Trophoblast cell (in vitro differentiated cells and primary cell): ENCODE data around the gene MDM2.

Source experiments
- DNase-seq, 2 donors: peaks; one replicate each; pipeline ENCODE4 v3.0.0-alpha.2; 2016
- H2AFZ ChIP-seq: 2 replicates; pipeline ENCODE4 v1.6.1; 2013; ENCODE audit warnings: low read length, moderate library complexity, mild to moderate bottlenecking; ENCODE audit not compliant: insufficient read depth, poor library complexity
- H2AK5ac ChIP-seq: 2 replicates; pipeline ENCODE4 v1.6.1; 2013; ENCODE audit warnings: mild to moderate bottlenecking, low read length
- H2BK120ac ChIP-seq: 2 replicates; pipeline ENCODE4 v1.6.1; 2013; ENCODE audit warnings: low read length, mild to moderate bottlenecking, moderate library complexity; ENCODE audit not compliant: insufficient read depth, poor library complexity
- H2BK12ac ChIP-seq: 2 replicates; pipeline ENCODE4 v1.6.1; 2013; ENCODE audit warnings: mild to moderate bottlenecking, low read length, moderate library complexity
- H2BK5ac ChIP-seq: 2 replicates; pipeline ENCODE4 v1.6.1; 2013; ENCODE audit warnings: low read length, low read depth, moderate library complexity, mild to moderate bottlenecking; ENCODE audit not compliant: poor library complexity
- H3K14ac ChIP-seq: 2 replicates; pipeline ENCODE4 v1.6.1; 2013; ENCODE audit warnings: mild to moderate bottlenecking, low read length
- H3K18ac ChIP-seq: 2 replicates; pipeline ENCODE4 v1.6.1; 2013; ENCODE audit warnings: mild to moderate bottlenecking, low read length
- H3K23ac ChIP-seq: 2 replicates; pipeline ENCODE4 v1.6.1; 2013; ENCODE audit warnings: low read length
- H3K27ac ChIP-seq: 2 replicates; pipeline ENCODE4 v1.5.1; 2013; ENCODE audit warnings: low read depth, mild to moderate bottlenecking, inconsistent platforms, low read length, moderate library complexity
- H3K27me3 ChIP-seq: 2 replicates; pipeline ENCODE4 v1.6.1; 2013; ENCODE audit warnings: inconsistent platforms, mild to moderate bottlenecking, low read length, moderate library complexity; ENCODE audit not compliant: insufficient read depth
- H3K36me3 ChIP-seq, 2 experiments: 1 replicate in 1 of 2; 2 replicates in 1 of 2; pipeline ENCODE4 v1.6.1; 2013; ENCODE audit warnings: low read length in 2 of 2, mild to moderate bottlenecking in 2 of 2, moderate library complexity in 1 of 2; ENCODE audit not compliant: insufficient read depth in 2 of 2, control insufficient read depth in 1 of 2
- H3K4ac ChIP-seq: 2 replicates; pipeline ENCODE4 v1.6.1; 2013; ENCODE audit warnings: low read depth, mild to moderate bottlenecking, low read length, moderate library complexity
- H3K4me1 ChIP-seq, 2 experiments: 1 replicate in 1 of 2; 2 replicates in 1 of 2; pipeline ENCODE4 v1.6.1; 2013; ENCODE audit warnings: low read length in 2 of 2, mild to moderate bottlenecking in 2 of 2, moderate library complexity in 1 of 2; ENCODE audit not compliant: insufficient read depth in 2 of 2, control insufficient read depth in 1 of 2
- H3K4me2 ChIP-seq: 2 replicates; pipeline ENCODE4 v1.6.1; 2013; ENCODE audit warnings: inconsistent platforms, mild to moderate bottlenecking, low read length, moderate library complexity
- H3K4me3 ChIP-seq: 2 replicates; pipeline ENCODE4 v1.5.1; 2013; ENCODE audit warnings: mild to moderate bottlenecking, low read depth, low read length, inconsistent platforms
- H3K79me1 ChIP-seq: one replicate; pipeline ENCODE4 v1.6.1; 2013; ENCODE audit warnings: low read length
- H3K79me2 ChIP-seq: 2 replicates; pipeline ENCODE4 v1.6.1; 2013; ENCODE audit warnings: low read length, mild to moderate bottlenecking; ENCODE audit not compliant: control insufficient read depth, insufficient read depth, poor library complexity
- H3K9ac ChIP-seq: 2 replicates; pipeline ENCODE4 v1.6.1; 2013; ENCODE audit warnings: mild to moderate bottlenecking, low read length
- H3K9me3 ChIP-seq: 2 replicates; pipeline ENCODE4 v1.6.1; 2013; ENCODE audit warnings: low read depth, mild to moderate bottlenecking, control low read depth, inconsistent platforms, low read length; ENCODE audit not compliant: insufficient read depth
- H4K12ac ChIP-seq: 2 replicates; pipeline ENCODE4 v1.6.1; 2013; ENCODE audit warnings: low read depth, mild to moderate bottlenecking, low read length, moderate library complexity
- H4K8ac ChIP-seq: 2 replicates; pipeline ENCODE4 v1.6.1; 2013; ENCODE audit warnings: low read depth, mild to moderate bottlenecking, low read length, moderate library complexity
- H4K91ac ChIP-seq: one replicate; pipeline ENCODE4 v1.6.1; 2013; ENCODE audit warnings: low read depth, mild to moderate bottlenecking, low read length, moderate library complexity
- WGBS: extraction: QIAGEN DNeasy Blood & Tissue Kit; methylation state at CpG from one replicate; pipeline ENCODE4 v1.1.7; 2013; ENCODE audit warnings: missing lambda C conversion rate; ENCODE audit not compliant: insufficient read length, insufficient coverage; ENCODE audit errors: extremely low coverage; 5-methylcytosine and 5-hydroxymethylcytosine counted together

The MDM2 gene

GRCh38 chr12:68792952-68793351 is 15.0 kb upstream of the MDM2 start:
- Histone ChIP-seq H3K79me1 (peaks cover 6% of the 10 kb centered on the region), H3K27ac (no peak overlapping the region), H4K12ac (no peak overlapping the region), H2BK12ac (no peak overlapping the region), H3K23ac (no peak overlapping the region), H2AK5ac (no peak overlapping the region), H3K4me3 (no peak overlapping the region), H3K27me3 (no peaks in the 10 kb centered on the region), H3K4me1 (peaks cover 0 to under 1% of the 10 kb centered on the region in 2 experiments), H3K79me2 (no peaks in the 10 kb centered on the region), H3K9ac (no peak overlapping the region), H2BK120ac (no peak overlapping the region), H3K4me2 (no peak overlapping the region), H3K9me3 (no peaks in the 10 kb centered on the region), H3K18ac (no peak overlapping the region), H2AFZ (no peak overlapping the region), H2BK5ac (no peak overlapping the region), H3K36me3 (no peaks in the 10 kb centered on the region), H3K4ac (no peak overlapping the region), H4K91ac (no peak overlapping the region), H3K14ac (no peak overlapping the region), H4K8ac (no peak overlapping the region)
- WGBS: no CpG with 5 or more reads among the region's 2 CpGs
- DNase-seq: peak in 1 of 2 donors; percentile 40

GRCh38 chr12:68793436-68793835 is 14.5 kb upstream of the MDM2 start:
- Histone ChIP-seq H3K9ac (no peak overlapping the region), H3K9me3 (no peaks in the 10 kb centered on the region), H3K14ac (no peak overlapping the region), H3K4me3 (peak overlapping the region; percentile 12), H3K79me1 (peaks cover 5% of the 10 kb centered on the region), H2BK12ac (no peak overlapping the region), H3K23ac (no peak overlapping the region), H4K8ac (no peak overlapping the region), H2AFZ (no peak overlapping the region), H3K36me3 (no peaks in the 10 kb centered on the region), H2AK5ac (no peak overlapping the region), H4K91ac (no peak overlapping the region), H3K27ac (no peak overlapping the region), H3K79me2 (no peaks in the 10 kb centered on the region), H3K4me2 (no peak overlapping the region), H2BK5ac (no peak overlapping the region), H3K4me1 (no peaks in the 10 kb centered on the region), H2BK120ac (no peak overlapping the region), H3K27me3 (no peaks in the 10 kb centered on the region), H3K18ac (no peak overlapping the region), H3K4ac (no peak overlapping the region), H4K12ac (no peak overlapping the region)
- no peak for DNase-seq
- WGBS: no CpG with 5 or more reads among the region's 4 CpGs

- Histone ChIP-seq H3K27ac (no peak overlapping the region), H3K9me3 (no peaks in the 10 kb centered on the region), H4K91ac (no peak overlapping the region), H3K79me1 (no peaks in the 10 kb centered on the region), H3K4me3 (no peak overlapping the region), H3K9ac (no peak overlapping the region), H2BK5ac (no peak overlapping the region), H3K4ac (no peak overlapping the region), H3K79me2 (no peaks in the 10 kb centered on the region), H2AK5ac (no peak overlapping the region), H3K4me1 (no peaks in the 10 kb centered on the region), H2AFZ (no peak overlapping the region), H2BK120ac (no peak overlapping the region), H3K27me3 (no peaks in the 10 kb centered on the region), H3K14ac (no peak overlapping the region), H3K36me3 (no peaks in the 10 kb centered on the region), H2BK12ac (no peak overlapping the region), H3K18ac (no peak overlapping the region), H4K12ac (no peak overlapping the region), H3K4me2 (no peak overlapping the region), H3K23ac (no peak overlapping the region), H4K8ac (no peak overlapping the region)
- no CpG with 5 or more reads among the region's 4 CpGs for WGBS
- DNase-seq: no peak
These were observed 13.9 kb upstream of the MDM2 start for GRCh38 chr12:68793975-68794652.

DNA sequence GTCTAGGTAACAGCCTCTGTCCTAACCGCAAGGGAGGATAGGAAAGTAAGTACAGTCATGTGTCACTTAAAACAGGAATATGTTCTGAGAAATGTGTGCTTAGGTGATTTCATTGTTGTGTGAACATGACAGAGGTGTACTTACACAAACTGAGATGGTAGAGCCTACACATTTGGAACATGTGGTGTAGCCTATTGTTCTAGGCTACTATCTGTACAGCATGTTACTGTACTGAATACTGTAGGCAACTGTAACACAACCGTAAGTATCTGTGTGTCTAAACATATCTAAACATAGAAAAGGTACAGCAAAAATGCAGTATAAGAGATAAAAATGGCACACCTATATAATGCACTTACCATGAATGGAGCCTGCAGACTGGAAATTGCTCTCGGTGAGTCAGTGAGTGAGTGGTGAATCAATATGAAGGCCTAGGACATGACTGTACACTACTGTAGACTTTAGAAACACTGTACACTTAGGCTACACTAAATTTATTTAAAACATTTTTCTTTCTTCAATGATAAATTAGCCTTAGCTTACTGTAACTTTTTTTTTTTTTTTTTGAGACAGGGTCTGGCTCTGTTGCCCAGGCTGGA is 13.2 kb upstream of the MDM2 start:
- H3K79me1 ChIP-seq: no peaks in the 10 kb centered on the region
- no peak overlapping the region for H4K8ac ChIP-seq
- peak; percentile 61 to 66 for DNase-seq
- no peak overlapping the region for H3K4me3 ChIP-seq
- no peak overlapping the region for H2AK5ac ChIP-seq
- WGBS: no CpG with 5 or more reads among the region's 3 CpGs
- no peak overlapping the region for H4K12ac ChIP-seq
- H3K4me2 ChIP-seq: no peak overlapping the region
- no peak overlapping the region for H2BK12ac ChIP-seq
- H3K4me1 ChIP-seq: no peaks in the 10 kb centered on the region
- no peak overlapping the region for H3K23ac ChIP-seq
- H3K79me2 ChIP-seq: no peaks in the 10 kb centered on the region
- no peak overlapping the region for H4K91ac ChIP-seq
- H3K27ac ChIP-seq: no peak overlapping the region
- H3K18ac ChIP-seq: no peak overlapping the region
- no peaks in the 10 kb centered on the region for H3K27me3 ChIP-seq
- H2AFZ ChIP-seq: no peak overlapping the region
- no peak overlapping the region for H3K9ac ChIP-seq
- no peak overlapping the region for H2BK5ac ChIP-seq
- H3K9me3 ChIP-seq: no peaks in the 10 kb centered on the region
- no peak overlapping the region for H3K4ac ChIP-seq
- H3K14ac ChIP-seq: no peak overlapping the region
- H2BK120ac ChIP-seq: no peak overlapping the region
- H3K36me3 ChIP-seq: no peaks in the 10 kb centered on the region
